Neuronal stem cell (in vitro differentiated cells): ENCODE data around the gene NEUROG1.

Source experiments
- DNase-seq: peaks from one replicate; pipeline ENCODE4 v3.0.0-alpha.2; 2013; ENCODE audit warnings: low spot score
- H2AFZ ChIP-seq: one replicate; pipeline ENCODE4 v1.6.1; 2013; ENCODE audit warnings: mild to moderate bottlenecking, low read length, inconsistent platforms
- H2AK5ac ChIP-seq: 2 replicates; pipeline ENCODE4 v1.6.1; 2013; ENCODE audit warnings: low read depth, mild to moderate bottlenecking, inconsistent platforms, low read length, moderate library complexity, mixed read lengths
- H2BK120ac ChIP-seq: 2 replicates; pipeline ENCODE4 v1.6.1; 2013; ENCODE audit warnings: low read depth, mild to moderate bottlenecking, inconsistent platforms, low read length, moderate library complexity, mixed read lengths
- H2BK12ac ChIP-seq: one replicate; pipeline ENCODE4 v1.6.1; 2013; ENCODE audit warnings: low read length, inconsistent platforms
- H2BK15ac ChIP-seq: 2 replicates; pipeline ENCODE4 v1.6.1; 2013; ENCODE audit warnings: mild to moderate bottlenecking, low read length, inconsistent platforms, mixed read lengths
- H2BK5ac ChIP-seq: one replicate; pipeline ENCODE4 v1.6.1; 2013; ENCODE audit warnings: inconsistent platforms, mild to moderate bottlenecking, low read length, moderate library complexity
- H3K14ac ChIP-seq: one replicate; pipeline ENCODE4 v1.6.1; 2013; ENCODE audit warnings: low read length, inconsistent platforms
- H3K18ac ChIP-seq: 2 replicates; pipeline ENCODE4 v1.6.1; 2013; ENCODE audit warnings: low read length, inconsistent platforms
- H3K23ac ChIP-seq: 2 replicates; pipeline ENCODE4 v1.6.1; 2013; ENCODE audit warnings: low read depth, mild to moderate bottlenecking, mixed read lengths, low read length, inconsistent platforms; ENCODE audit not compliant: poor library complexity
- H3K27ac ChIP-seq: replicated peaks from 3 replicates; pipeline ENCODE4 v1.5.1; 2013; ENCODE audit warnings: low read length, inconsistent platforms
- H3K27me3 ChIP-seq, 3 experiments: 2 replicates each; pipeline ENCODE4 v1.6.1; 2013; ENCODE audit warnings: low read length in 3 of 3, mild to moderate bottlenecking in 2 of 3, inconsistent platforms in 1 of 3, low read depth in 1 of 3, mixed read lengths in 1 of 3, moderate library complexity in 1 of 3; ENCODE audit not compliant: control insufficient read depth in 3 of 3, insufficient read depth in 3 of 3
- H3K36me3 ChIP-seq, 2 donors: replicated peaks in 1 of 2; 2 replicates each; pipeline ENCODE4 v1.6.1; 2013; ENCODE audit warnings: low read length in 2 of 2; ENCODE audit not compliant: control insufficient read depth in 2 of 2, insufficient read depth in 2 of 2
- H3K4ac ChIP-seq: 2 replicates; pipeline ENCODE4 v1.6.1; 2013; ENCODE audit warnings: inconsistent platforms, mild to moderate bottlenecking, low read length, moderate library complexity
- H3K4me1 ChIP-seq, 2 donors: 1 replicate in 1 of 2; 2 replicates in 1 of 2; pipeline ENCODE4 v1.6.1; 2013; ENCODE audit warnings: low read length in 2 of 2, low read depth in 1 of 2; ENCODE audit not compliant: control insufficient read depth in 2 of 2, insufficient read depth in 1 of 2
- H3K4me2 ChIP-seq: one replicate; pipeline ENCODE4 v1.6.1; 2013; ENCODE audit warnings: mild to moderate bottlenecking, low read length, inconsistent platforms; ENCODE audit not compliant: insufficient read depth, poor library complexity, severe bottlenecking
- H3K4me3 ChIP-seq, 2 donors: 2 replicates each; pipeline ENCODE4 v1.5.1; 2013; ENCODE audit warnings: low read length in 2 of 2, mild to moderate bottlenecking in 2 of 2, inconsistent platforms in 1 of 2, moderate library complexity in 1 of 2
- H3K79me1 ChIP-seq: one replicate; pipeline ENCODE4 v1.6.1; 2013; ENCODE audit warnings: low read depth, mild to moderate bottlenecking, inconsistent platforms, low read length, moderate library complexity
- H3K9ac ChIP-seq: one replicate; pipeline ENCODE4 v1.6.1; 2013; ENCODE audit warnings: mild to moderate bottlenecking, low read depth, low read length, inconsistent platforms; ENCODE audit not compliant: poor library complexity
- H3K9me3 ChIP-seq, 2 donors: replicated peaks in 1 of 2; 2 replicates each; pipeline versions ENCODE3 to v1.6.1; 2013; ENCODE audit warnings: low read length in 2 of 2, mild to moderate bottlenecking in 2 of 2, inconsistent platforms in 1 of 2, low read depth in 1 of 2, mixed read lengths in 1 of 2, moderate library complexity in 1 of 2; ENCODE audit not compliant: control insufficient read depth in 2 of 2, insufficient read depth in 1 of 2
- H4K8ac ChIP-seq: one replicate; pipeline ENCODE4 v1.6.1; 2013; ENCODE audit warnings: low read depth, mild to moderate bottlenecking, inconsistent platforms, low read length, moderate library complexity
- H4K91ac ChIP-seq: one replicate; pipeline ENCODE4 v1.6.1; 2013; ENCODE audit warnings: low read length, low read depth, mild to moderate bottlenecking, inconsistent platforms; ENCODE audit not compliant: poor library complexity
- WGBS, 2 donors: extraction: QIAGEN DNeasy Blood & Tissue Kit; methylation state at CpG; one replicate each; pipeline ENCODE4 v1.1.7; 2013; ENCODE audit warnings: missing lambda C conversion rate in 2 of 2, mixed read lengths in 1 of 2; ENCODE audit not compliant: insufficient read length in 2 of 2, insufficient replicate concordance in 1 of 2; ENCODE audit errors: extremely low coverage in 2 of 2; 5-methylcytosine and 5-hydroxymethylcytosine counted together

The NEUROG1 gene

GRCh38 chr5:135508496-135509005 lies 27.2 kb downstream of the NEUROG1 start:
- no peaks in the 10 kb centered on the region for H3K79me1 ChIP-seq
- H3K14ac ChIP-seq: no peak overlapping the region
- H3K4me3 ChIP-seq: peak overlapping the region in 1 of 2 donors; percentile 22
- no peak overlapping the region for H2AK5ac ChIP-seq
- no peak overlapping the region for H2BK5ac ChIP-seq
- H3K27me3 ChIP-seq: peaks cover 0 to 45% (median 25%) of the 10 kb centered on the region in 3 experiments
- H2BK12ac ChIP-seq: no peak overlapping the region
- no peak overlapping the region for H4K91ac ChIP-seq
- H3K4ac ChIP-seq: no peak overlapping the region
- no peaks in the 10 kb centered on the region for H3K9me3 ChIP-seq
- peak overlapping the region; percentile 78 for H2AFZ ChIP-seq
- H3K36me3 ChIP-seq: no peaks in the 10 kb centered on the region
- WGBS, 2 donors: no CpG with 5 or more reads among the region's 16 CpGs
- no peak overlapping the region for H3K9ac ChIP-seq
- no peak overlapping the region for H3K27ac ChIP-seq
- DNase-seq: no peak
- no peak overlapping the region for H3K18ac ChIP-seq
- H3K23ac ChIP-seq: no peak overlapping the region
- H3K4me1 ChIP-seq: peaks cover 2 to 5% of the 10 kb centered on the region in 2 donors
- no peak overlapping the region for H4K8ac ChIP-seq
- no peak overlapping the region for H2BK15ac ChIP-seq
- H2BK120ac ChIP-seq: no peak overlapping the region
- H3K4me2 ChIP-seq: peak overlapping the region; percentile 59

GRCh38 chr5:135505973-135506372 lies 29.8 kb downstream of the NEUROG1 start:
- DNase-seq: no peak
- Histone ChIP-seq H3K79me1 (no peaks in the 10 kb centered on the region), H3K4ac (no peak overlapping the region), H3K4me2 (no peak overlapping the region), H3K14ac (no peak overlapping the region), H2BK15ac (no peak overlapping the region), H3K27me3 (peaks cover 0 to 50% (median 24%) of the 10 kb centered on the region in 3 experiments), H3K9ac (no peak overlapping the region), H3K27ac (no peak overlapping the region), H3K9me3 (no peaks in the 10 kb centered on the region), H3K18ac (no peak overlapping the region), H2AFZ (no peak overlapping the region), H4K91ac (no peak overlapping the region), H2BK5ac (no peak overlapping the region), H2BK12ac (no peak overlapping the region), H3K23ac (no peak overlapping the region), H4K8ac (no peak overlapping the region), H2BK120ac (no peak overlapping the region), H2AK5ac (no peak overlapping the region), H3K4me3 (no peak overlapping the region), H3K4me1 (peaks cover 2 to 5% of the 10 kb centered on the region in 2 donors), H3K36me3 (no peaks in the 10 kb centered on the region)
- no CpG with 5 or more reads among the region's 2 CpGs for WGBS, 2 donors

- Histone ChIP-seq H3K23ac (no peak overlapping the region), H3K4me2 (no peak overlapping the region), H3K36me3 (no peaks in the 10 kb centered on the region), H2BK5ac (no peak overlapping the region), H4K91ac (no peak overlapping the region), H3K14ac (no peak overlapping the region), H4K8ac (no peak overlapping the region), H2BK12ac (no peak overlapping the region), H3K9me3 (no peaks in the 10 kb centered on the region), H3K4me1 (peaks cover 2 to 7% of the 10 kb centered on the region in 2 donors), H2AK5ac (no peak overlapping the region), H2AFZ (no peak overlapping the region), H2BK120ac (no peak overlapping the region), H3K79me1 (no peaks in the 10 kb centered on the region), H3K4me3 (no peak overlapping the region), H3K4ac (no peak overlapping the region), H3K9ac (no peak overlapping the region), H3K18ac (no peak overlapping the region), H3K27me3 (peaks cover 0 to 39% (median 12%) of the 10 kb centered on the region in 3 experiments), H3K27ac (no peak overlapping the region), H2BK15ac (no peak overlapping the region)
- no peak for DNase-seq
- no CpG with 5 or more reads among the region's 3 CpGs for WGBS, 2 donors
These were observed 31.4 kb downstream of the NEUROG1 start for GRCh38 chr5:135504376-135504775.

GRCh38 chr5:135503871-135504270 lies 31.9 kb downstream of the NEUROG1 start:
- Histone ChIP-seq H4K91ac (no peak overlapping the region), H3K27me3 (peaks cover 0 to 34% (median 11%) of the 10 kb centered on the region in 3 experiments), H3K4me2 (no peak overlapping the region), H3K36me3 (no peaks in the 10 kb centered on the region), H3K23ac (no peak overlapping the region), H3K4me1 (peaks cover 2 to 10% of the 10 kb centered on the region in 2 donors), H2AFZ (no peak overlapping the region), H2BK12ac (no peak overlapping the region), H4K8ac (no peak overlapping the region), H2AK5ac (no peak overlapping the region), H2BK15ac (no peak overlapping the region), H3K18ac (no peak overlapping the region), H2BK120ac (no peak overlapping the region), H3K14ac (no peak overlapping the region), H3K4me3 (no peak overlapping the region), H2BK5ac (no peak overlapping the region), H3K27ac (no peak overlapping the region), H3K79me1 (no peaks in the 10 kb centered on the region), H3K9ac (no peak overlapping the region), H3K9me3 (no peaks in the 10 kb centered on the region), H3K4ac (no peak overlapping the region)
- WGBS, 2 donors: no CpG with 5 or more reads among the region's 4 CpGs
- DNase-seq: no peak
